ENCODE measurements around the gene ZNF709.
"Not testable (repeated sequence)": the region's sequence is repeated elsewhere in the genome, so short reads cannot be mapped to it uniquely, and the experiment has no call there.

GRCh38 chr19:12486265-12486783, 1.7 kb upstream of the ZNF709 start:
- TF ChIP-seq CTCF (IDR thresholded peaks at IDR 0.05); POLR2AphosphoS5 (IDR thresholded peaks at IDR 0.05; ENCODE audit: low read depth, low read length): not testable (repeated sequence)
